Neural cell (in vitro differentiated cells): ENCODE results near the gene PPARG. TPM values are rescaled to one million over a fixed set of nuclear protein-coding genes. Genes with fewer than 3 reads are reported as not detected.

ENCODE experiments used
- H2AFZ ChIP-seq: fragments of 200-600, 300-800 bp; sonication (generic), shearing (Covaris generic); 2 replicates; pipeline ENCODE4 v1.6.0; 2014; ENCODE audit warnings: low read depth, mild to moderate bottlenecking, antibody characterized with exemption, low read length, moderate library complexity
- H3F3A ChIP-seq: fragments of 200-600 bp; shearing (Covaris generic); 2 replicates; pipeline ENCODE4 v1.6.1; 2016; ENCODE audit warnings: mild to moderate bottlenecking, moderate library complexity, mixed read lengths, antibody characterized with exemption, low read length; ENCODE audit not compliant: insufficient read depth, poor library complexity, severe bottlenecking
- H3K27ac ChIP-seq: fragments of 200-600, 300-800 bp; sonication (generic), shearing (Covaris generic); 2 replicates; pipeline ENCODE4 v1.5.1; 2014; ENCODE audit warnings: mild to moderate bottlenecking, low read length, moderate library complexity
- H3K27me3 ChIP-seq: fragments of 300-800, 200-600 bp; sonication (generic), shearing (Covaris generic); 2 replicates; pipeline ENCODE4 v1.6.0; 2014; ENCODE audit warnings: mild to moderate bottlenecking, low read depth, low read length, moderate library complexity; ENCODE audit not compliant: insufficient read depth
- H3K36me3 ChIP-seq: fragments of 300-800, 200-600 bp; sonication (generic), shearing (Covaris generic); 2 replicates; pipeline ENCODE4 v1.5.1; 2014; ENCODE audit warnings: mild to moderate bottlenecking, antibody characterized with exemption, low read length, moderate library complexity; ENCODE audit not compliant: insufficient read depth
- H3K4me2 ChIP-seq: fragments of 300-800, 200-600 bp; sonication (generic), shearing (Covaris generic); 2 replicates; pipeline ENCODE4 v1.6.0; 2014; ENCODE audit warnings: mild to moderate bottlenecking, low read length
- H3K4me3 ChIP-seq: fragments of 300-800, 200-600 bp; sonication (generic), shearing (Covaris generic); 2 replicates; pipeline ENCODE4 v1.5.1; 2014; ENCODE audit warnings: mild to moderate bottlenecking, low read length, moderate library complexity
- H3K79me2 ChIP-seq: fragments of 200-600 bp; shearing (Covaris generic); replicated peaks from 2 replicates; pipeline ENCODE4 v1.6.0; 2014; ENCODE audit warnings: mild to moderate bottlenecking, low read length, moderate library complexity; ENCODE audit not compliant: insufficient read depth
- H3K9ac ChIP-seq: fragments of 300-800, 200-600 bp; sonication (generic), shearing (Covaris generic); 2 replicates; pipeline ENCODE4 v1.6.1; 2016; ENCODE audit warnings: mild to moderate bottlenecking, low read length, mixed read lengths
- H3K9me2 ChIP-seq: fragments of 200-600 bp; shearing (Covaris generic); 2 replicates; pipeline ENCODE4 v1.6.1; 2016; ENCODE audit warnings: mild to moderate bottlenecking, low read length, mixed read lengths; ENCODE audit not compliant: insufficient read depth
- H3K9me3 ChIP-seq: fragments of 200-600, 300-800 bp; sonication (generic), shearing (Covaris generic); 2 replicates; pipeline ENCODE4 v1.6.1; 2016; ENCODE audit warnings: mild to moderate bottlenecking, mixed run types, low read length, moderate library complexity, mixed read lengths
- H4K20me1 ChIP-seq: fragments of 200-600 bp; shearing (Covaris generic); 2 replicates; pipeline ENCODE4 v1.6.1; 2016; ENCODE audit warnings: mild to moderate bottlenecking, mixed run types; ENCODE audit not compliant: insufficient read depth
- EP300 ChIP-seq: fragments of 450-650 bp; conservative IDR thresholded peaks from 2 replicates; pipeline ENCODE4 v1.6.1; 2014; ENCODE audit warnings: antibody characterized with exemption, mild to moderate bottlenecking, moderate library complexity; ENCODE audit not compliant: poor library complexity, severe bottlenecking
- EZH2 ChIP-seq: fragments of 200-600, 300-800 bp; shearing (Covaris generic), sonication (generic); IDR thresholded peaks from 2 replicates; pipeline ENCODE4 v1.6.1; 2014; ENCODE audit warnings: antibody characterized with exemption, low read length, borderline replicate concordance, mild to moderate bottlenecking; ENCODE audit not compliant: insufficient read depth, poor library complexity, severe bottlenecking
- MXI1 ChIP-seq: fragments of 450-650 bp; conservative IDR thresholded peaks from 2 replicates; pipeline ENCODE4 v1.6.1; 2014; ENCODE audit warnings: antibody characterized with exemption, mild to moderate bottlenecking; ENCODE audit not compliant: poor library complexity, severe bottlenecking
- POLR2AphosphoS5 ChIP-seq: IDR thresholded peaks from 2 replicates; pipeline ENCODE4 v1.6.1; 2012
- RAD21 ChIP-seq: fragments of 450-650 bp; conservative IDR thresholded peaks from 2 replicates; pipeline ENCODE4 v1.6.1; 2014; ENCODE audit warnings: antibody characterized with exemption, mild to moderate bottlenecking, moderate library complexity
- SMC3 ChIP-seq: fragments of 450-650 bp; conservative IDR thresholded peaks from 2 replicates; pipeline ENCODE4 v1.6.1; 2014; ENCODE audit warnings: antibody characterized with exemption, mild to moderate bottlenecking, moderate library complexity; ENCODE audit not compliant: poor library complexity
- TAF1 ChIP-seq: IDR thresholded peaks from 2 replicates; pipeline ENCODE4 v1.6.1; 2012; ENCODE audit warnings: low read depth
- polyA plus RNA-seq: library from polyadenylated mRNA; depleted of rRNA; stranded (reverse); fragments of >200 nt; gene quantifications from 2 replicates; pipeline ENCODE4 v1.2.3, GENCODE V29; 2014
- TF ChIP-seq, protein P1 (sequence below): fragments of 450-650 bp; IDR thresholded peaks from 2 replicates; pipeline ENCODE4 v1.5.1; 2014; ENCODE audit warnings: antibody characterized with exemption, mild to moderate bottlenecking, moderate library complexity; ENCODE audit not compliant: poor library complexity, severe bottlenecking
- TF ChIP-seq, protein P2 (sequence below): IDR thresholded peaks from 2 replicates; pipeline ENCODE4 v1.6.1; 2012; ENCODE audit warnings: borderline replicate concordance

PPARG gene
- polyA plus RNA-seq, 1 donor from 2014 or later = 0.35 TPM

DNA sequence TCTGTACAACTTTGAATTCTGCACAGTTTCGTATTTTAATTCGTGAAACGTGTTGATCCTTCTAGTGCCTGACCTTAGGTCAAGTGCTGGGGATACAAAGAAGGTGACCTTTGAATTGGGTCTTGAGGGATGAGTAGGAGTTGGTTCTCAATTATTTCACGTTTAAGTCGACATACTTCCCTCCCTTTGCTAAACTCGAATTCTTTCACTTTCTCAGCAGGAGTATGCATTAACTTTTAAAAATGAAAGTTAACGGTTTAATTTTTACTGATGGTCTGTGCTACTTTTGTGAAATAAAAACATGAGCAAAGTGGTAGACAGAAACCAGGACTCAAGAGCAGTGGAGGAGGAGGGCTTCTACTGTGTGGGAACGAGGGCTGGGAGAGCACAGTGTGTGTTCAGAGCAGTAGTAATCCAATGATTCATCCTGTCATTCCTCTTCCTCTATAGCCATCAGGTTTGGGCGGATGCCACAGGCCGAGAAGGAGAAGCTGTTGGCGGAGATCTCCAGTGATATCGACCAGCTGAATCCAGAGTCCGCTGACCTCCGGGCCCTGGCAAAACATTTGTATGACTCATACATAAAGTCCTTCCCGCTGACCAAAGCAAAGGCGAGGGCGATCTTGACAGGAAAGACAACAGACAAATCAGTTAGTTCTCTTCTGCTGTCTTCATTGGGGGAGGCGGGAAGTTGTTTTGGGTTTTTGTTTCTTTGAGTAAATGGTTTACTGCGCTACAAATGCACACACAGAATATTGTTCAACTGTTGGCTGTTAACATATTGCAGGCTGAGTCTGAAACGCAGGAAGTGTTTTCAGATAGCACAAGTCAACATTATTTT lies 116.8 kb downstream of the PPARG start:
- no peaks in the 10 kb centered on the region for H3K9me3 ChIP-seq
- no peak for TF ChIP-seq MXI1
- TF ChIP-seq POLR2AphosphoS5 = no peak
- no peak for TF ChIP-seq EZH2
- no peak for TF ChIP-seq RAD21
- TF ChIP-seq TAF1 = no peak
- TF ChIP-seq, protein P1, sequence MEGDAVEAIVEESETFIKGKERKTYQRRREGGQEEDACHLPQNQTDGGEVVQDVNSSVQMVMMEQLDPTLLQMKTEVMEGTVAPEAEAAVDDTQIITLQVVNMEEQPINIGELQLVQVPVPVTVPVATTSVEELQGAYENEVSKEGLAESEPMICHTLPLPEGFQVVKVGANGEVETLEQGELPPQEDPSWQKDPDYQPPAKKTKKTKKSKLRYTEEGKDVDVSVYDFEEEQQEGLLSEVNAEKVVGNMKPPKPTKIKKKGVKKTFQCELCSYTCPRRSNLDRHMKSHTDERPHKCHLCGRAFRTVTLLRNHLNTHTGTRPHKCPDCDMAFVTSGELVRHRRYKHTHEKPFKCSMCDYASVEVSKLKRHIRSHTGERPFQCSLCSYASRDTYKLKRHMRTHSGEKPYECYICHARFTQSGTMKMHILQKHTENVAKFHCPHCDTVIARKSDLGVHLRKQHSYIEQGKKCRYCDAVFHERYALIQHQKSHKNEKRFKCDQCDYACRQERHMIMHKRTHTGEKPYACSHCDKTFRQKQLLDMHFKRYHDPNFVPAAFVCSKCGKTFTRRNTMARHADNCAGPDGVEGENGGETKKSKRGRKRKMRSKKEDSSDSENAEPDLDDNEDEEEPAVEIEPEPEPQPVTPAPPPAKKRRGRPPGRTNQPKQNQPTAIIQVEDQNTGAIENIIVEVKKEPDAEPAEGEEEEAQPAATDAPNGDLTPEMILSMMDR = no peak
- TF ChIP-seq EP300 = no peak
- no peak for TF ChIP-seq SMC3
- TF ChIP-seq, protein P2, sequence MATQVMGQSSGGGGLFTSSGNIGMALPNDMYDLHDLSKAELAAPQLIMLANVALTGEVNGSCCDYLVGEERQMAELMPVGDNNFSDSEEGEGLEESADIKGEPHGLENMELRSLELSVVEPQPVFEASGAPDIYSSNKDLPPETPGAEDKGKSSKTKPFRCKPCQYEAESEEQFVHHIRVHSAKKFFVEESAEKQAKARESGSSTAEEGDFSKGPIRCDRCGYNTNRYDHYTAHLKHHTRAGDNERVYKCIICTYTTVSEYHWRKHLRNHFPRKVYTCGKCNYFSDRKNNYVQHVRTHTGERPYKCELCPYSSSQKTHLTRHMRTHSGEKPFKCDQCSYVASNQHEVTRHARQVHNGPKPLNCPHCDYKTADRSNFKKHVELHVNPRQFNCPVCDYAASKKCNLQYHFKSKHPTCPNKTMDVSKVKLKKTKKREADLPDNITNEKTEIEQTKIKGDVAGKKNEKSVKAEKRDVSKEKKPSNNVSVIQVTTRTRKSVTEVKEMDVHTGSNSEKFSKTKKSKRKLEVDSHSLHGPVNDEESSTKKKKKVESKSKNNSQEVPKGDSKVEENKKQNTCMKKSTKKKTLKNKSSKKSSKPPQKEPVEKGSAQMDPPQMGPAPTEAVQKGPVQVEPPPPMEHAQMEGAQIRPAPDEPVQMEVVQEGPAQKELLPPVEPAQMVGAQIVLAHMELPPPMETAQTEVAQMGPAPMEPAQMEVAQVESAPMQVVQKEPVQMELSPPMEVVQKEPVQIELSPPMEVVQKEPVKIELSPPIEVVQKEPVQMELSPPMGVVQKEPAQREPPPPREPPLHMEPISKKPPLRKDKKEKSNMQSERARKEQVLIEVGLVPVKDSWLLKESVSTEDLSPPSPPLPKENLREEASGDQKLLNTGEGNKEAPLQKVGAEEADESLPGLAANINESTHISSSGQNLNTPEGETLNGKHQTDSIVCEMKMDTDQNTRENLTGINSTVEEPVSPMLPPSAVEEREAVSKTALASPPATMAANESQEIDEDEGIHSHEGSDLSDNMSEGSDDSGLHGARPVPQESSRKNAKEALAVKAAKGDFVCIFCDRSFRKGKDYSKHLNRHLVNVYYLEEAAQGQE = no peak
- H3K36me3 ChIP-seq = no peaks in the 10 kb centered on the region
- no peaks in the 10 kb centered on the region for H3K9me2 ChIP-seq
- H3K79me2 ChIP-seq = no peaks in the 10 kb centered on the region
- H3K27me3 ChIP-seq = no peaks in the 10 kb centered on the region
- no peaks in the 10 kb centered on the region for H3F3A ChIP-seq
- no peak overlapping the region for H3K4me3 ChIP-seq
- no peak overlapping the region for H3K4me2 ChIP-seq
- H2AFZ ChIP-seq = no peak overlapping the region
- H4K20me1 ChIP-seq = no peaks in the 10 kb centered on the region
- H3K9ac ChIP-seq = no peak overlapping the region
- H3K27ac ChIP-seq = no peak overlapping the region

DNA sequence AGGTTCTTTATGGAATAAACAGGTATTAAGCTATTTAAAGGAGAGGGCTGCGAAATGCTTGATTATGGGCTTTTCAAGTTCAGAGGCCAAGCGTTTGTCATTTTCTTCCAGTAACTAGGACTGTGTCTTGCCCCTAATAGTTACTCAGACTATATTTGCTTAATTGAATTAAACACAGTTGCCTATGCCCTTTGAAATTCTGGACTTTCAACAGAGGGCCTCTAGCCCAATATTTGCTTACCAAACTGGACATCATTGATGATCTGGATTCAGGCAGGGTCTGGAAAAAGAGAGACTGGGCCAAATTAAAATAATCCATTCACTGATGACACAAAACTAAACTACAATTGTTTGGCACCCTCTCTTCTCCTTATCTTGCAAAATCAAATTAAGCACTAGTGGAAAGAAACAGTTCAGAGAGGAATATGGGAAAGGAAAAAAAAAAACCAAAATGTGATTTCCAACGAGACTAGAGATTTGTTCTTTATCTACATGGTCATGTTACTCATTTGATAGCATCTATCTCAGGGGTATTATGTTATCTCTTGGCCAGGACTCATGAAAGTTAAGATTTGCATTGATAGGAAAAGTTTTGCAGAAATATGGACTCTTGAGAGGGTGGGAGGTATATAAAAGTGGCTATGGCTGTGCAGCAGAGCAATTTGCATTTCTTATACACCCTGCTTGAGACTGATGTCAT lies 120.3 kb downstream of the PPARG start:
- Histone ChIP-seq H3K9ac (no peak overlapping the region), H3K79me2 (no peaks in the 10 kb centered on the region), H4K20me1 (no peaks in the 10 kb centered on the region), H2AFZ (no peak overlapping the region), H3K36me3 (no peaks in the 10 kb centered on the region), H3K27ac (no peak overlapping the region), H3K9me3 (no peaks in the 10 kb centered on the region), H3K27me3 (no peaks in the 10 kb centered on the region), H3K4me3 (no peak overlapping the region), H3K9me2 (no peaks in the 10 kb centered on the region), H3F3A (no peaks in the 10 kb centered on the region), H3K4me2 (no peak overlapping the region)
- TF ChIP-seq SMC3 = no peak
- TF ChIP-seq TAF1 = no peak
- TF ChIP-seq, protein P2 = no peak
- TF ChIP-seq POLR2AphosphoS5 = no peak
- no peak for TF ChIP-seq EZH2
- TF ChIP-seq RAD21 = no peak
- TF ChIP-seq, protein P1 = no peak
